Fibroblast of villous mesenchyme (primary cell): Measurements from ENCODE around the gene TCF7L1. TPM values are rescaled to one million over a fixed set of nuclear protein-coding genes. Genes with fewer than 3 reads are reported as not detected.
A peak's percentile ranks its signal among the peaks of the same experiment; 100 is the strongest.

Experiments used
- DNase-seq: peaks from one replicate; pipeline ENCODE4 v3.0.0-alpha.2; 2010; ENCODE audit warnings: low read depth
- H3K4me3 ChIP-seq: 2 replicates; pipeline ENCODE4 v1.5.1; 2011; ENCODE audit warnings: low read depth, mild to moderate bottlenecking, low read length
- total RNA-seq: library from RNA; depleted of rRNA; stranded (reverse); fragments of >200 nt; gene quantifications from 2 replicates; pipeline ENCODE4 v1.2.3, GENCODE V29; 2012
- TF ChIP-seq, protein P1 (sequence below): IDR thresholded peaks from 2 replicates; pipeline ENCODE4 v1.5.1; 2012; ENCODE audit warnings: low read depth, mild to moderate bottlenecking, low read length; ENCODE audit not compliant: insufficient read depth

Gene TCF7L1
- total RNA-seq, 1 donor: 4.3 TPM

DNA sequence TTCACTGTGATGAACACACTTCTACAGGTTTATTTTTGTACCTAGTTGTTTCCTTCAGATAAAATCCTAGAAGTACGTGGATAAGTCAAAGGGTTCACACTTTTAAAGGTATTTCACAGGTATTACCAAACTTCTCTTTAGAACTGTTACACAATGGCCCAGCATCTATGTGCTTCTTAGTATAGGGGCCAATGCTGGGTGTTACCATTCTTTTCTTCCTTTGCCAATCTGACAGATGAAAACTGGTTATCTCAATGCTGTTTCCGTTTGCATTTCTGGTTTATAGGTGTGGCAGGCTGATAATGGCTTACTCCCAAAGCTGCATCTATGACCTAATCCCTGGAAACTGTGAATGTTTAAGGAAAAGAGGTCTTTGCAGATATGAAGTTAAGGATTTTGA lies 2.8 kb upstream of the TCF7L1 start:
- TF ChIP-seq, protein P1, sequence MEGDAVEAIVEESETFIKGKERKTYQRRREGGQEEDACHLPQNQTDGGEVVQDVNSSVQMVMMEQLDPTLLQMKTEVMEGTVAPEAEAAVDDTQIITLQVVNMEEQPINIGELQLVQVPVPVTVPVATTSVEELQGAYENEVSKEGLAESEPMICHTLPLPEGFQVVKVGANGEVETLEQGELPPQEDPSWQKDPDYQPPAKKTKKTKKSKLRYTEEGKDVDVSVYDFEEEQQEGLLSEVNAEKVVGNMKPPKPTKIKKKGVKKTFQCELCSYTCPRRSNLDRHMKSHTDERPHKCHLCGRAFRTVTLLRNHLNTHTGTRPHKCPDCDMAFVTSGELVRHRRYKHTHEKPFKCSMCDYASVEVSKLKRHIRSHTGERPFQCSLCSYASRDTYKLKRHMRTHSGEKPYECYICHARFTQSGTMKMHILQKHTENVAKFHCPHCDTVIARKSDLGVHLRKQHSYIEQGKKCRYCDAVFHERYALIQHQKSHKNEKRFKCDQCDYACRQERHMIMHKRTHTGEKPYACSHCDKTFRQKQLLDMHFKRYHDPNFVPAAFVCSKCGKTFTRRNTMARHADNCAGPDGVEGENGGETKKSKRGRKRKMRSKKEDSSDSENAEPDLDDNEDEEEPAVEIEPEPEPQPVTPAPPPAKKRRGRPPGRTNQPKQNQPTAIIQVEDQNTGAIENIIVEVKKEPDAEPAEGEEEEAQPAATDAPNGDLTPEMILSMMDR: no peak
- no peak for DNase-seq
- no peak overlapping the region for H3K4me3 ChIP-seq

DNA sequence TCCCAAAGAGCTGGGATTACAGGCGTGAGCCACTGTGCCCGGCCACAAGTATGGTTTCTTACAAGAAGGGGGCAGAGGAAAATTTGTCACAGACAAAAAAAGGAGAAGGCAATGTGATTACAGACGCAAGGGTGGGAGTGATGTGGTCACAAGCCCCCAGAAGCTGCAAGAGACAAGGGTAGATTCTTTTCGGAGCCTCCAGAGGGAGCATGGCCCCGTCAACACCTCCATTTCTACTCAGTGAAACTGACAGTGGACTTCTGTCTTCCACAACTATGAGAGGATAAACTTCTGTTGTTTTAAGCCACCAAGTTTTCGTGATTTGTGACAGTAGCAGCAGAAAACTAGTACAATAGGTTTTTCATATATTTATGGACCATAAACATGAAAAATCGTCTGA lies 2.1 kb upstream of the TCF7L1 start:
- H3K4me3 ChIP-seq: no peak overlapping the region
- DNase-seq: peak; percentile 47
- TF ChIP-seq, protein P1: peak; percentile 58

DNA sequence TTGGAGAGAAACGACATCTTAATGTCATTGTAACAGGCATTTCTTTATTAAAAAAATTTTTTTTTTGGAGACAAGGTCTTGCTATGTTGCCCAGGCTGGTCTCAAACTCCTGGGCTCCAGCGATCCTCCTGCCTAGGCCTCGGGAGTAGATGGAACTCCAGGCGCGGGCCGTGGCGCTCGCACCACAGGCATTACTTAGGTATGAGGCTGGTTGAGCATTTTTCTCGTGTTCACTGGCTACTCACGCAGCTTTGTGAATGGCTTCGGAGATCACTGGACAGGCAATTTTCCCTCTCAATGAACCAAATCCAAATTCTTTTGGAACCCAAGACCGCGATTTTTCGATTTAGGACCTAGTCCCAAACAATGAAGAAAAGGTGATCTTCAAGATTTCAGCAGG lies 795 bp upstream of the TCF7L1 start:
- TF ChIP-seq, protein P1: no peak
- no peak for DNase-seq
- H3K4me3 ChIP-seq: peak overlapping the region; percentile 73

DNA sequence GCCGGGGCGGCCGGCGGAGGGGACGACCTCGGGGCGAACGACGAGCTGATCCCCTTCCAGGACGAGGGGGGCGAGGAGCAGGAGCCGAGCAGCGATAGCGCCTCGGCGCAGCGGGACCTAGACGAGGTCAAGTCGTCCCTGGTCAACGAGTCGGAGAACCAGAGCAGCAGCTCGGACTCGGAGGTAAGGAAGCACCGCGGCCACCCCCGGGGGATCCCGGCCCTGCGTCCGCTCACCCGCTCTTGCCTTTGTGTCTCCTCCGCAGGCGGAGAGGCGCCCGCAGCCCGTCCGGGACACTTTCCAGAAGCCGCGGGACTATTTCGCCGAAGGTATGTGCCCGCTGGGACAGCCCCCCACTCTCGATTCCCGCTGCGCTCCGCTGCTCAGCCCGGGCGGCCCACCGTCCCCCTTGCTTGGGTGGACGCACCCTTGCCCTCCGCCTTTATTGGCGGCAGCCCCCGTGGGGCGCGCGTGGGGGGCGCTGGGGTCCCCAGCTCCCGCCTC lies 611 bp downstream of the TCF7L1 start:
- H3K4me3 ChIP-seq: peak overlapping the region; percentile 73
- DNase-seq: peak; percentile 46
- TF ChIP-seq, protein P1: no peak

DNA sequence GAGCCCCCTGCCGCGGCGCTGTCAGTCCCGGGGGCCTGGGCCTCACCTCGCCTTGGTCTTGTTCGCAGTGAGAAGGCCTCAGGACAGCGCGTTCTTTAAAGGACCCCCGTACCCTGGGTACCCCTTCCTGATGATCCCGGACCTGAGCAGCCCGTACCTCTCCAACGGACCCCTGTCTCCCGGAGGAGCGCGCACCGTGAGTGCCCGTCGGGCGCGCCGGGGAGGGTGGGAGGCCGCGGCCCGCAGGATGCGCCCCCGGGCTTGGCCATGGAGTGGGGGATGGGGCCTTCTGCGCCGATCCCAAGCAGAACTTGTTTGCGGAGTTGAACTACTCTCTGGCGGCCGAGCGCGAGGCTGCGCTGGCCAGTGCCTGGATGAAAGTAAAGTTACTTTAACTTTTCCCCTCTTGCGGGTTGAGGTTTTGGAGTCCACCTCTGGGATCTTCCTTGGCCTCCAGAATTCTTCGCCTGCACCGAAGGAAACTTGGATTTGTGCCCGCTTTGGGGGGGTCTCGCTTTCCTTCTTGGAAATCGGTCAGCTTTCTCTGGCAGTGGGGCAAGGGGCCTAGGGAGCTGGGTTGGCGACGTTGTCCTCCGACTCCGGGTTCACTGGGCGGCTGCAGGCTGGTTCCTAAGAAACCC lies 1.2 kb downstream of the TCF7L1 start:
- H3K4me3 ChIP-seq: peak overlapping the region; percentile 73
- DNase-seq: peak; percentile 50
- TF ChIP-seq, protein P1: no peak

DNA sequence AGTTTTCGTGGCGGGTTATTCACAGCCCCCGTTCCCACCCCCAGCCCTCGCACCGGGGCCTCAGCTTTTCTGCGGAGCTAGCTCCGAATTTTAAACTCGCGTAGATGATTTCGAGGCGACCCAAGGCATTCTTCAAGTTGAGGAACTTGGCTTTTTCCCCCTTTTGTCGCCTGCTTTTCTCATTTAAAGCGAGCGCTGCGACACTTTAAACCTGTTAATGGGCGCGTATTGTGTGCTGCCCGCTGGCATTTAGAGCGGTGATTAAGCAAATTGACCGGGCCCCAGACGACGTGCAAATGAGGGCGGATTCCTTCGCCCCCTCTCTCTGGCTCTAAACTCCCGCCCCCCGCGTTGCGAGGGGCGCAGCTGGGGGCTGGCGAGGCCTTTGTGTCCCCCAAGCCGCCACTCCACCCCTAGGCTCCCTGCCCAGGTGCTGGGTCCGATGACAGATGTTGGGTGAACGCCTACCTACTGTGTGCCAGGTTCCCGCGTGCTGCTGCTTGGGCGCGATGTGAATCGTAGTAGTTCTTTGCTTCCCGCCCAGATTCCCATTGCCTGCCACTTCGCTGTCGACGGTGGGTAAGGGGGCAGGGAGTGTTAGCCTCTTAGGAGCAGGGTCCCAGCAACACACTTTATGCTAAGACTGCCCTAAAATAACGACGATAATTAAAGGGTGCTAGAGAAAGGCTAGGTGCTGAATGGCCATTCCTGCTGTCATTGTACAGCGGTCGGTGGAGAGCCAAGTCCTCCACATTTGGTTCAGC lies 1.9 kb downstream of the TCF7L1 start:
- H3K4me3 ChIP-seq: peak overlapping the region; percentile 73
- DNase-seq: no peak
- TF ChIP-seq, protein P1: no peak
